Left ventricle myocardium inferior (tissue), 1 donor: ENCODE measurements around the gene ZCRB1. TPM values are rescaled to one million over a fixed set of nuclear protein-coding genes. Genes with fewer than 3 reads are reported as not detected.

Experiments used
- DNase-seq: peaks from one replicate; pipeline ENCODE4 v3.0.0-alpha.2; 2020
- H3K27ac ChIP-seq: fragments of 200-600 bp; replicated peaks from 2 replicates; pipeline ENCODE4 v1.8.0; 2021
- H3K27me3 ChIP-seq: fragments of 200-600 bp; 2 replicates; pipeline ENCODE4 v1.8.0; 2021; ENCODE audit warnings: low read depth
- H3K36me3 ChIP-seq: fragments of 200-600 bp; 2 replicates; pipeline ENCODE4 v1.8.0; 2021
- H3K4me1 ChIP-seq: fragments of 200-600 bp; 2 replicates; pipeline ENCODE4 v1.8.0; 2021
- H3K4me3 ChIP-seq: fragments of 200-600 bp; 2 replicates; pipeline ENCODE4 v1.8.0; 2021; ENCODE audit warnings: mild to moderate bottlenecking, moderate library complexity
- H3K9me3 ChIP-seq: fragments of 200-600 bp; replicated peaks from 2 replicates; pipeline ENCODE4 v1.8.0; 2021
- CTCF ChIP-seq: fragments of 200-600 bp; IDR thresholded peaks from 2 replicates; pipeline ENCODE4 v1.8.0; 2021; ENCODE audit warnings: antibody characterized with exemption, mild to moderate bottlenecking, borderline replicate concordance
- intact Hi-C: fragments of 100-400 bp; cut with micrococcal nuclease; formaldehyde crosslinking; loops from one replicate; pipeline ENCODE4 v1.11.0; 2022
- total RNA-seq: library from RNA; stranded (reverse); fragmentation: NEBNext Ultra II Directional; extraction: Animal tissue kit (Norgen Biotek cat#: 25700); gene quantifications from one replicate; pipeline ENCODE4 v1.2.1, GENCODE V29; 2021
- donor health status: DM: no; HTN: yes; CAD: no; lungs with severe emphysema.

The ZCRB1 gene
- total RNA-seq, 1 donor from 2014 or later = 64.6 TPM

GRCh38 chr12:42346403-42347002, 20.6 kb upstream of the ZCRB1 start:
- no peak for TF ChIP-seq CTCF

DNA sequence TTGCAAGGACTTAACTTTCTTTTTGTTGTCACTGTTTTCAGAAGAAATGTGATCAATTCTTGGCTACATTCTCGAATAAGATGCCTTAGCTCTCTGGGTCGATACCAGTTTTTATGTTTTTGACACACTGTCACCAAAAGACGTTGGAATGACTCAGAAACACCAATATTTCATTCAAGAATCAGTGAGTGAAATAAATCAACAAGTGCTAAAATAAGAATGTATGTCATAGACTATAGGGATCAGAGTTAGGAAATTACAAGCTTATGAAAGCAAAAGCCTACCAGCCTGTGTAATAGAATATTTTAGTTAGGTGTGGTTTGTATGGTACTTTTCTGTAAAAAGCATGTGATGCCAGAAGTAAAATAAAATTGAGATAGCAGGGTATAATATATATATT, 17.8 kb upstream of the ZCRB1 start:
- H3K27me3 ChIP-seq = no peaks in the 10 kb centered on the region
- peaks cover 3% of the 10 kb centered on the region for H3K36me3 ChIP-seq
- TF ChIP-seq CTCF = no peak
- peaks cover 1% of the 10 kb centered on the region for H3K4me1 ChIP-seq
- intact Hi-C loops = no loop called here
- H3K27ac ChIP-seq = no peak overlapping the region
- DNase-seq = no peak
- no peaks in the 10 kb centered on the region for H3K9me3 ChIP-seq
- H3K4me3 ChIP-seq = no peak overlapping the region

More at GRCh38 chr12:42346403-42347002, 20.6 kb upstream of the ZCRB1 start:
- intact Hi-C loops = no loop called here
- Histone ChIP-seq H3K27ac (no peak overlapping the region), H3K36me3 (no peaks in the 10 kb centered on the region), H3K4me1 (peaks cover 4% of the 10 kb centered on the region), H3K4me3 (no peak overlapping the region), H3K27me3 (no peaks in the 10 kb centered on the region), H3K9me3 (no peaks in the 10 kb centered on the region)
- no peak for DNase-seq

DNA sequence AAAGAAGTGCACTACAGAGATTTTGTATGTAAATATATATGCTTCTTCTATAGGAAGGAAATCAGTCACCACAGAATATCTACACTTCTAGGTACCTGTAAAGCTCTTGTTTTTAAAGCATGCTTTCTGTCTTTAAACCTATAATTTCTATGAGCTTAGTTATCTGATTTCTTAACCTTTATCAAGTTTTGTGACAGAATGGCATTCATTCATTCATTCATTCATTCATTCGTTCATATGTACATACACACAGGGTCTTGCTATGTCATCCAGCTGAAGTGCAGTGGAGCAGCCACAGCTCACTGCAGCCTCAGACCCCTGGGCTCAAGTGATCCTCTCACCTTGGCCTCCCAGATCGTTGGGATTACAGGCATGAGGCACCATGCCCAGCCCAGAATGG, 16.1 kb upstream of the ZCRB1 start:
- Histone ChIP-seq H3K27ac (no peak overlapping the region), H3K4me1 (no peaks in the 10 kb centered on the region), H3K9me3 (no peaks in the 10 kb centered on the region), H3K4me3 (no peak overlapping the region), H3K36me3 (peaks cover 8% of the 10 kb centered on the region), H3K27me3 (no peaks in the 10 kb centered on the region)
- intact Hi-C loops = no loop called here
- no peak for TF ChIP-seq CTCF
- no peak for DNase-seq

DNA sequence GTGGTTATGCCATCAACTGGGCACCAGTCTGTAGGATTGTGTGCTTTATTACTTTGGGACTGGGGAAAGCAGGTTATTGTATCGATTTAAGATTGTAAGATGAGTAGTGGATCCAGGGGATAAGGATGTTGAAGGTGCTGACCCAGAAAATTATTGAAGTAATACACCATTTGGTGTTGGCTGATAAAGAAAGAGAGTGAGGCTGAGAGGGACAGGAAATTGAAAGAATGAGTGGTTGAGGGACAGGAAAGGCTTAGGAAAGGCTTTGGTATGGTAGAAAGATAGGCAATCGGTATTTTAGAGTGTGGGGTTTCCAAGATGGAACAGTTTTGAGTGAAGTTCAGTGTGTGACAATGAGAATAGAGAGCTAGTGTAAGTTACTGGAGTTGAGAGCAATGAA, 12.4 kb upstream of the ZCRB1 start:
- H3K36me3 ChIP-seq = peaks cover 18% of the 10 kb centered on the region
- no peak for TF ChIP-seq CTCF
- intact Hi-C loops = no loop called here

GRCh38 chr12:42336286-42336685, 10.4 kb upstream of the ZCRB1 start:
- H3K27me3 ChIP-seq = no peaks in the 10 kb centered on the region
- intact Hi-C loops = no loop called here
- no peak overlapping the region for H3K4me3 ChIP-seq
- no peaks in the 10 kb centered on the region for H3K9me3 ChIP-seq
- no peak for DNase-seq
- H3K4me1 ChIP-seq = peaks cover 5% of the 10 kb centered on the region
- no peak for TF ChIP-seq CTCF
- no peak overlapping the region for H3K27ac ChIP-seq
- peaks cover 18% of the 10 kb centered on the region for H3K36me3 ChIP-seq

More for the DNA sequence above, 12.4 kb upstream of the ZCRB1 start:
- H3K9me3 ChIP-seq = no peaks in the 10 kb centered on the region
- no peak overlapping the region for H3K4me3 ChIP-seq
- no peaks in the 10 kb centered on the region for H3K4me1 ChIP-seq
- DNase-seq = no peak
- H3K27me3 ChIP-seq = no peaks in the 10 kb centered on the region
- H3K27ac ChIP-seq = no peak overlapping the region
